A549 (cell line): ENCODE measurements around the gene HOXD9. TPM values are rescaled to one million over a fixed set of nuclear protein-coding genes. Genes with fewer than 3 reads are reported as not detected.

Source experiments
- ATAC-seq, 2 experiments: fragments of 200-7000 bp in 1 of 2; fragments of >200 bp in 1 of 2; cut with Nextera tagmentation in 1 of 2; cut with Tn5 transposase in 1 of 2; 3 replicates each; pipeline versions ENCODE4 v1.8.0 to v1.9.1; 2018 to 2020; ENCODE audit warnings: mild to moderate bottlenecking in 1 of 2, moderate library complexity in 1 of 2
- CTCF ChIA-PET: fragments of 300-600 bp; sonication (Branson Sonifier 250); formaldehyde crosslinking; extraction: SDS; loops from one replicate; lab custom pipeline; 2021; ENCODE audit warnings: antibody characterized with exemption, inconsistent platforms; lab: Yijun Ruan, JAX
- POLR2A ChIA-PET: fragments of 350-600 bp; formaldehyde crosslinking; extraction: SDS; loops from one replicate; lab custom pipeline; 2021; ENCODE audit warnings: antibody characterized with exemption, inconsistent platforms; lab: Yijun Ruan, JAX
- DNase-seq, 2 experiments: peaks; one replicate each; pipeline versions ENCODE4 v3.0.0 to v3.0.0-alpha.2; 2011 to 2016; ENCODE audit warnings: low read depth in 1 of 2, low spot score in 1 of 2
- FAIRE-seq: peaks from 2 replicates; lab custom pipeline; 2011; peaks lifted over from hg19 to GRCh38; lab: Jason Lieb, UNC
- H3K27ac ChIP-seq, 2 experiments: fragments of >200 bp; sonication (Bioruptor Twin); formaldehyde crosslinking; 3 replicates each; pipeline ENCODE4 v1.5.1; 2016 to 2017
- H3K4me1 ChIP-seq: fragments of >200 bp; sonication (Bioruptor Twin); formaldehyde crosslinking; 3 replicates; pipeline ENCODE4 v1.6.1; 2016
- H3K4me2 ChIP-seq: fragments of >200 bp; sonication (Bioruptor Twin); formaldehyde crosslinking; 3 replicates; pipeline ENCODE4 v1.6.1; 2016
- H3K4me3 ChIP-seq: fragments of >200 bp; sonication (Bioruptor Twin); formaldehyde crosslinking; 3 replicates; pipeline ENCODE4 v1.5.1; 2016
- H3K9me3 ChIP-seq: fragments of >200 bp; sonication (Bioruptor Twin); formaldehyde crosslinking; 3 replicates; pipeline ENCODE4 v1.6.1; 2016
- ATOH8 ChIP-seq: fragments of 250-450 bp; sonication (Bioruptor Pico); IDR thresholded peaks from 2 replicates; pipeline ENCODE4 v1.5.0; 2020; ENCODE audit warnings: low read depth, mild to moderate bottlenecking, moderate library complexity
- BCL3 ChIP-seq: fragments of >200 bp; sonication (Bioruptor Twin); formaldehyde crosslinking; IDR thresholded peaks from 3 replicates; pipeline ENCODE4 v1.6.1; 2016
- CBX8 ChIP-seq: fragments of 200-600 bp; sonication (generic); IDR thresholded peaks from 2 replicates; pipeline ENCODE4 v1.6.1; 2016
- CHD4 ChIP-seq: fragments of 200-600 bp; sonication (generic); IDR thresholded peaks from 2 replicates; pipeline ENCODE4 v1.6.1; 2016; ENCODE audit warnings: antibody characterized with exemption, mild to moderate bottlenecking, borderline replicate concordance
- E2F6 ChIP-seq: IDR thresholded peaks from 2 replicates; pipeline ENCODE4 v1.6.1; 2012; ENCODE audit warnings: low read depth, borderline replicate concordance
- EHF ChIP-seq: fragments of 250-450 bp; sonication (Bioruptor Pico); IDR thresholded peaks from 2 replicates; pipeline ENCODE4 v1.5.0; 2020; ENCODE audit warnings: mild to moderate bottlenecking
- ELK1 ChIP-seq: fragments of 150-350 bp; IDR thresholded peaks from 2 replicates; pipeline ENCODE4 v1.6.1; 2014; ENCODE audit warnings: low read depth, mild to moderate bottlenecking, low read length
- EP300 ChIP-seq, 2 experiments: fragments of >200 bp; sonication (Bioruptor Twin); formaldehyde crosslinking; IDR thresholded peaks; 2 replicates in 1 of 2; 3 replicates in 1 of 2; pipeline ENCODE4 v1.6.1; 2016 to 2017
- HES2 ChIP-seq: fragments of >200 bp; sonication (Bioruptor Twin); formaldehyde crosslinking; IDR thresholded peaks from 2 replicates; pipeline ENCODE4 v1.6.1; 2016
- JUN ChIP-seq, 2 experiments: fragments of >200 bp; sonication (Bioruptor Twin); formaldehyde crosslinking; IDR thresholded peaks; 2 replicates in 1 of 2; 3 replicates in 1 of 2; pipeline ENCODE4 v1.6.1; 2016 to 2017
- JUNB ChIP-seq: fragments of >200 bp; sonication (Bioruptor Twin); formaldehyde crosslinking; IDR thresholded peaks from 2 replicates; pipeline ENCODE4 v1.6.1; 2016
- MAZ ChIP-seq: fragments of 150-350 bp; IDR thresholded peaks from 2 replicates; pipeline ENCODE4 v1.6.1; 2014; ENCODE audit warnings: antibody characterized with exemption, low read depth, low read length, borderline replicate concordance
- MYC ChIP-seq: IDR thresholded peaks from 2 replicates; pipeline ENCODE4 v1.6.1; 2012; ENCODE audit warnings: mild to moderate bottlenecking, inconsistent platforms, low read length, improper control_type of control experiment, borderline replicate concordance
- PBX3 ChIP-seq: IDR thresholded peaks from 2 replicates; pipeline ENCODE4 v1.6.1; 2012
- POLR2AphosphoS2 ChIP-seq: conservative IDR thresholded peaks from 2 replicates; pipeline ENCODE4 v1.6.1; 2012; ENCODE audit warnings: low read length, improper control_type of control experiment, inconsistent platforms
- RNF2 ChIP-seq: fragments of 200-600 bp; sonication (generic); IDR thresholded peaks from 2 replicates; pipeline ENCODE4 v1.6.1; 2016; ENCODE audit warnings: low read depth, mild to moderate bottlenecking, antibody characterized with exemption, moderate library complexity, borderline replicate concordance
- TP53 ChIP-seq: fragments of 250-450 bp; sonication (Bioruptor Pico); IDR thresholded peaks from 2 replicates; pipeline ENCODE4 v1.5.0; 2021; ENCODE audit warnings: mild to moderate bottlenecking, moderate library complexity
- ZC3H11A ChIP-seq: fragments of 450-650 bp; IDR thresholded peaks from 2 replicates; pipeline ENCODE4 v1.6.1; 2014; ENCODE audit warnings: antibody characterized with exemption, mild to moderate bottlenecking
- ZSCAN20 ChIP-seq: fragments of 250-450 bp; sonication (Bioruptor Pico); IDR thresholded peaks from 2 replicates; pipeline ENCODE4 v1.8.0; 2022; ENCODE audit warnings: mild to moderate bottlenecking, moderate library complexity
- WGBS: methylation state at CpG from one replicate; pipeline ENCODE4 v1.1.6; 2017; ENCODE audit errors: missing lambda C conversion rate; 5-methylcytosine and 5-hydroxymethylcytosine counted together
- polyA plus RNA-seq, 4 experiments: library from polyadenylated mRNA; depleted of rRNA in 3 of 4; stranded (reverse); fragments of >200 nt; fragmentation: RNase III in 1 of 4; extraction: RNeasy Plus Mini Kit Qiagen cat#74134 plus additional on column Dnase treatment in 1 of 4; gene quantifications; 2 replicates in 3 of 4; 3 replicates in 1 of 4; pipeline ENCODE4 v1.2.3, GENCODE V29; 2011 to 2017

HOXD9 gene
- polyA plus RNA-seq, 2 of the 4 experiments (the other 2 are of a cell fraction): 0.45 to 1.0 TPM

GRCh38 chr2:176131848-176132158, 9.3 kb downstream of the HOXD9 start:
- 91% methylated on average over 4 of the region's 4 CpGs for WGBS
- Histone ChIP-seq H3K9me3 (no peaks in the 10 kb centered on the region), H3K4me3 (no peak overlapping the region), H3K4me2 (no peak overlapping the region), H3K4me1 (peaks cover 10% of the 10 kb centered on the region; the same call in 2 of the 3 replicates), H3K27ac (no peak overlapping the region)
- ChIA-PET POLR2A (no interaction called here), CTCF (interaction anchor here (1.1 to 9.5 kb wide), 9 partner anchors 9 to 686 kb away, joined by 3 to 139 read pairs (median 6); no protein-coding TSS in a partner anchor)
- no peak for DNase-seq
- ATAC-seq: no peak
- TF ChIP-seq BCL3 (no peak), TP53 (no peak), CHD4 (no peak), CBX8 (no peak), MAZ (no peak), E2F6 (no peak), HES2 (no peak), MYC (no peak), ELK1 (no peak), RNF2 (no peak), POLR2AphosphoS2 (no peak), JUNB (no peak)
- FAIRE-seq: no peak

- H3K27ac ChIP-seq: no peak overlapping the region
- no peak for TF ChIP-seq EP300 (IDR thresholded peaks at IDR 0.05)
- TF ChIP-seq ZSCAN20 (CRISPR knock-in tag): no peak
- no peak for TF ChIP-seq MYC
- TF ChIP-seq PBX3: no peak
- no peak for TF ChIP-seq ZC3H11A
- TF ChIP-seq EHF (CRISPR knock-in tag): no peak
- TF ChIP-seq ATOH8 (CRISPR knock-in tag): no peak
- TF ChIP-seq CBX8: no peak
- TF ChIP-seq JUN (IDR thresholded peaks at IDR 0.05): no peak
- H3K4me3 ChIP-seq: no peak overlapping the region
- no peak for DNase-seq
- no peaks in the 10 kb centered on the region for H3K9me3 ChIP-seq
- H3K4me2 ChIP-seq: no peak overlapping the region
- no peak for ATAC-seq
- H3K4me1 ChIP-seq: peaks cover 10% of the 10 kb centered on the region; the same call in 2 of the 3 replicates
- ChIA-PET CTCF (interaction anchor here (1.3 to 9.5 kb wide), 10 partner anchors 9 to 522 kb away, joined by 3 to 139 read pairs (median 10); no protein-coding TSS in a partner anchor), POLR2A (interaction anchor here (0.7 kb wide), 1 partner anchor 35 kb away, joined by 4 read pairs; no protein-coding TSS in a partner anchor)
- 92% methylated on average over 33 of the region's 33 CpGs for WGBS
- FAIRE-seq: no peak
Observed at GRCh38 chr2:176132205-176133171, 10.0 kb downstream of the HOXD9 start.
